H1 (cell line): ENCODE measurements around the gene RBM10. TPM values are rescaled to one million over a fixed set of nuclear protein-coding genes. Genes with fewer than 3 reads are reported as not detected.

ENCODE experiments used
- ASH2L ChIP-seq: fragments of 200-600, 300-600 bp; sonication (generic); IDR thresholded peaks from one replicate; pipeline ENCODE4 v1.7.1; 2017; ENCODE audit warnings: low read length
- BACH1 ChIP-seq: IDR thresholded peaks from 2 replicates; pipeline ENCODE4 v1.6.1; 2012; ENCODE audit warnings: low read length, improper control_type of control experiment
- EP300 ChIP-seq, 2 experiments: IDR thresholded peaks; 1 replicate in 1 of 2; 2 replicates in 1 of 2; pipeline ENCODE4 v1.6.1; 2011 to 2012; ENCODE audit warnings: low read depth in 2 of 2, low read length in 2 of 2, mild to moderate bottlenecking in 2 of 2, borderline replicate concordance in 1 of 2, inconsistent platforms in 1 of 2, moderate library complexity in 1 of 2
- JUND ChIP-seq: IDR thresholded peaks from 2 replicates; pipeline ENCODE4 v1.6.1; 2011; ENCODE audit warnings: mild to moderate bottlenecking, improper control_type of control experiment, low read length
- RFX5 ChIP-seq: IDR thresholded peaks from 2 replicates; pipeline ENCODE4 v1.6.1; 2011; ENCODE audit warnings: low read depth, low read length, improper control_type of control experiment, borderline replicate concordance
- SAP30 ChIP-seq: fragments of 300-600 bp; sonication (generic); IDR thresholded peaks from 2 replicates; pipeline ENCODE4 v1.7.1; 2012; ENCODE audit warnings: low read length, moderate library complexity, mild to moderate bottlenecking, inconsistent platforms; ENCODE audit not compliant: insufficient read depth, insufficient replicate concordance
- SIN3A ChIP-seq, 2 experiments: IDR thresholded peaks in 1 of 2; conservative IDR thresholded peaks in 1 of 2; 2 replicates each; pipeline ENCODE4 v1.6.1; 2011 to 2012; ENCODE audit warnings: low read length in 2 of 2, improper control_type of control experiment in 1 of 2, low read depth in 1 of 2, mild to moderate bottlenecking in 1 of 2
- SIX5 ChIP-seq: IDR thresholded peaks from 2 replicates; pipeline ENCODE4 v1.6.1; 2011; ENCODE audit warnings: mild to moderate bottlenecking, low read depth, low read length
- SP2 ChIP-seq: IDR thresholded peaks from 2 replicates; pipeline ENCODE4 v1.6.1; 2012; ENCODE audit warnings: mild to moderate bottlenecking, low read length, inconsistent platforms
- SRF ChIP-seq: IDR thresholded peaks from 2 replicates; pipeline ENCODE4 v1.6.1; 2011; ENCODE audit warnings: mild to moderate bottlenecking, low read depth, low read length, moderate library complexity
- YY1 ChIP-seq: IDR thresholded peaks from 2 replicates; pipeline ENCODE4 v1.6.1; 2011; ENCODE audit warnings: low read depth, mild to moderate bottlenecking, low read length
- polyA plus RNA-seq, 7 experiments: library from polyadenylated mRNA; depleted of rRNA in 3 of 7; stranded (reverse) in 5 of 7; unstranded in 2 of 7; fragments of >200 nt in 5 of 7; fragments of 200-250 nt in 2 of 7; gene quantifications; 1 replicate in 5 of 7; 2 replicates in 1 of 7; 4 replicates in 1 of 7; pipeline versions ENCODE4 v1.2.1 to v1.2.3, GENCODE V29; 2011 to 2013; ENCODE audit warnings: missing spikeins in 2 of 7, mixed read lengths in 2 of 7
- total RNA-seq: library from RNA; stranded (reverse); fragmentation: NEBNext Ultra II Directional; extraction: Animal tissue kit (Norgen Biotek cat#: 25700); gene quantifications from 2 replicates; pipeline ENCODE4 v1.2.1, GENCODE V29; 2021
- TF ChIP-seq, protein P1 (sequence below): fragments of 300-600 bp; sonication (generic); IDR thresholded peaks from 2 replicates; pipeline ENCODE4 v1.7.1; 2012; ENCODE audit warnings: low read length, moderate library complexity, mild to moderate bottlenecking, inconsistent platforms; ENCODE audit not compliant: insufficient replicate concordance

RBM10 gene
- total and polyA plus RNA-seq, 2 of the 8 experiments (the other 6 are each of a cell fraction or from before 2014, with no cell fraction given) = 35.7 to 64.0 TPM

DNA sequence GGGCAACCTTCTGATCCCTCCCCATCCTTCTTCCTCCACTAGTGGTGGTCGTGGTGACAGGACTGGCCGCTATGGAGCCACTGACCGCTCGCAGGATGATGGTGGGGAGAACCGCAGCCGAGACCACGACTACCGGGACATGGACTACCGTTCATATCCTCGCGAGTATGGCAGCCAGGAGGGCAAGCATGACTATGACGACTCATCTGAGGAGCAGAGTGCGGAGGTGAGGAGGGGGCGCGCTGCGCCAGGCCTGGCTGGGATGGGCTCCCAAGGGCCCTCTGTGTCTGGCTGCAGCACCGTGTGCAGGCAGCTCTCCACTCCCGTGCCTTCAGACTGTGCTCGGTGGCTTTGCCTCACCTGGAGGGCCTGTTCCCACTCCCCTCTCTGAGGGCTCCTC lies 24.3 kb downstream of the RBM10 start (continued):
- TF ChIP-seq, protein P1, sequence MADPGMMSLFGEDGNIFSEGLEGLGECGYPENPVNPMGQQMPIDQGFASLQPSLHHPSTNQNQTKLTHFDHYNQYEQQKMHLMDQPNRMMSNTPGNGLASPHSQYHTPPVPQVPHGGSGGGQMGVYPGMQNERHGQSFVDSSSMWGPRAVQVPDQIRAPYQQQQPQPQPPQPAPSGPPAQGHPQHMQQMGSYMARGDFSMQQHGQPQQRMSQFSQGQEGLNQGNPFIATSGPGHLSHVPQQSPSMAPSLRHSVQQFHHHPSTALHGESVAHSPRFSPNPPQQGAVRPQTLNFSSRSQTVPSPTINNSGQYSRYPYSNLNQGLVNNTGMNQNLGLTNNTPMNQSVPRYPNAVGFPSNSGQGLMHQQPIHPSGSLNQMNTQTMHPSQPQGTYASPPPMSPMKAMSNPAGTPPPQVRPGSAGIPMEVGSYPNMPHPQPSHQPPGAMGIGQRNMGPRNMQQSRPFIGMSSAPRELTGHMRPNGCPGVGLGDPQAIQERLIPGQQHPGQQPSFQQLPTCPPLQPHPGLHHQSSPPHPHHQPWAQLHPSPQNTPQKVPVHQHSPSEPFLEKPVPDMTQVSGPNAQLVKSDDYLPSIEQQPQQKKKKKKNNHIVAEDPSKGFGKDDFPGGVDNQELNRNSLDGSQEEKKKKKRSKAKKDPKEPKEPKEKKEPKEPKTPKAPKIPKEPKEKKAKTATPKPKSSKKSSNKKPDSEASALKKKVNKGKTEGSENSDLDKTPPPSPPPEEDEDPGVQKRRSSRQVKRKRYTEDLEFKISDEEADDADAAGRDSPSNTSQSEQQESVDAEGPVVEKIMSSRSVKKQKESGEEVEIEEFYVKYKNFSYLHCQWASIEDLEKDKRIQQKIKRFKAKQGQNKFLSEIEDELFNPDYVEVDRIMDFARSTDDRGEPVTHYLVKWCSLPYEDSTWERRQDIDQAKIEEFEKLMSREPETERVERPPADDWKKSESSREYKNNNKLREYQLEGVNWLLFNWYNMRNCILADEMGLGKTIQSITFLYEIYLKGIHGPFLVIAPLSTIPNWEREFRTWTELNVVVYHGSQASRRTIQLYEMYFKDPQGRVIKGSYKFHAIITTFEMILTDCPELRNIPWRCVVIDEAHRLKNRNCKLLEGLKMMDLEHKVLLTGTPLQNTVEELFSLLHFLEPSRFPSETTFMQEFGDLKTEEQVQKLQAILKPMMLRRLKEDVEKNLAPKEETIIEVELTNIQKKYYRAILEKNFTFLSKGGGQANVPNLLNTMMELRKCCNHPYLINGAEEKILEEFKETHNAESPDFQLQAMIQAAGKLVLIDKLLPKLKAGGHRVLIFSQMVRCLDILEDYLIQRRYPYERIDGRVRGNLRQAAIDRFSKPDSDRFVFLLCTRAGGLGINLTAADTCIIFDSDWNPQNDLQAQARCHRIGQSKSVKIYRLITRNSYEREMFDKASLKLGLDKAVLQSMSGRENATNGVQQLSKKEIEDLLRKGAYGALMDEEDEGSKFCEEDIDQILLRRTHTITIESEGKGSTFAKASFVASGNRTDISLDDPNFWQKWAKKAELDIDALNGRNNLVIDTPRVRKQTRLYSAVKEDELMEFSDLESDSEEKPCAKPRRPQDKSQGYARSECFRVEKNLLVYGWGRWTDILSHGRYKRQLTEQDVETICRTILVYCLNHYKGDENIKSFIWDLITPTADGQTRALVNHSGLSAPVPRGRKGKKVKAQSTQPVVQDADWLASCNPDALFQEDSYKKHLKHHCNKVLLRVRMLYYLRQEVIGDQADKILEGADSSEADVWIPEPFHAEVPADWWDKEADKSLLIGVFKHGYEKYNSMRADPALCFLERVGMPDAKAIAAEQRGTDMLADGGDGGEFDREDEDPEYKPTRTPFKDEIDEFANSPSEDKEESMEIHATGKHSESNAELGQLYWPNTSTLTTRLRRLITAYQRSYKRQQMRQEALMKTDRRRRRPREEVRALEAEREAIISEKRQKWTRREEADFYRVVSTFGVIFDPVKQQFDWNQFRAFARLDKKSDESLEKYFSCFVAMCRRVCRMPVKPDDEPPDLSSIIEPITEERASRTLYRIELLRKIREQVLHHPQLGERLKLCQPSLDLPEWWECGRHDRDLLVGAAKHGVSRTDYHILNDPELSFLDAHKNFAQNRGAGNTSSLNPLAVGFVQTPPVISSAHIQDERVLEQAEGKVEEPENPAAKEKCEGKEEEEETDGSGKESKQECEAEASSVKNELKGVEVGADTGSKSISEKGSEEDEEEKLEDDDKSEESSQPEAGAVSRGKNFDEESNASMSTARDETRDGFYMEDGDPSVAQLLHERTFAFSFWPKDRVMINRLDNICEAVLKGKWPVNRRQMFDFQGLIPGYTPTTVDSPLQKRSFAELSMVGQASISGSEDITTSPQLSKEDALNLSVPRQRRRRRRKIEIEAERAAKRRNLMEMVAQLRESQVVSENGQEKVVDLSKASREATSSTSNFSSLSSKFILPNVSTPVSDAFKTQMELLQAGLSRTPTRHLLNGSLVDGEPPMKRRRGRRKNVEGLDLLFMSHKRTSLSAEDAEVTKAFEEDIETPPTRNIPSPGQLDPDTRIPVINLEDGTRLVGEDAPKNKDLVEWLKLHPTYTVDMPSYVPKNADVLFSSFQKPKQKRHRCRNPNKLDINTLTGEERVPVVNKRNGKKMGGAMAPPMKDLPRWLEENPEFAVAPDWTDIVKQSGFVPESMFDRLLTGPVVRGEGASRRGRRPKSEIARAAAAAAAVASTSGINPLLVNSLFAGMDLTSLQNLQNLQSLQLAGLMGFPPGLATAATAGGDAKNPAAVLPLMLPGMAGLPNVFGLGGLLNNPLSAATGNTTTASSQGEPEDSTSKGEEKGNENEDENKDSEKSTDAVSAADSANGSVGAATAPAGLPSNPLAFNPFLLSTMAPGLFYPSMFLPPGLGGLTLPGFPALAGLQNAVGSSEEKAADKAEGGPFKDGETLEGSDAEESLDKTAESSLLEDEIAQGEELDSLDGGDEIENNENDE = no peak
- TF ChIP-seq RFX5 (no peak), JUND (no peak), SP2 (no peak), YY1 (no peak), EP300 (IDR thresholded peaks at IDR 0.05; ENCODE audit: borderline replicate concordance in 1 of 2, low read depth in 2 of 2, low read length in 2 of 2) (no peak), SIX5 (no peak), SAP30 (no peak), SRF (no peak), SIN3A (conservative IDR thresholded peaks at IDR 0.05 in 1 of 2, IDR thresholded peaks at IDR 0.05 in 1 of 2; ENCODE audit: low read depth in 1 of 2, low read length in 2 of 2) (no peak), BACH1 (no peak), ASH2L (no peak)
